GM10248 (cell line): ENCODE data around the gene STK16.
"Not testable (repeated sequence)": the region's sequence is repeated elsewhere in the genome, so short reads cannot be mapped to it uniquely, and the experiment has no call there.

Source experiments
- CTCF ChIA-PET: fragments of 300-600 bp; sonication (Branson Sonifier 250); formaldehyde crosslinking; extraction: SDS; loops from one replicate; lab custom pipeline; 2021; ENCODE audit warnings: antibody characterized with exemption; lab: Yijun Ruan, JAX
- POLR2A ChIA-PET: fragments of 350-650 bp; sonication (Branson Sonifier 250); formaldehyde crosslinking; extraction: SDS; loops from one replicate; lab custom pipeline; 2020; ENCODE audit warnings: antibody characterized with exemption; lab: Yijun Ruan, JAX
- DNase-seq: peaks from one replicate; pipeline ENCODE4 v3.0.0; 2012; ENCODE audit errors: extremely low spot score
- TF ChIP-seq, protein P1 (sequence below): IDR thresholded peaks from 2 replicates; pipeline ENCODE4 v1.5.1; 2012; ENCODE audit warnings: mild to moderate bottlenecking, low read depth; ENCODE audit errors: extremely low read depth, missing control alignments, control extremely low read depth

The STK16 gene

DNA sequence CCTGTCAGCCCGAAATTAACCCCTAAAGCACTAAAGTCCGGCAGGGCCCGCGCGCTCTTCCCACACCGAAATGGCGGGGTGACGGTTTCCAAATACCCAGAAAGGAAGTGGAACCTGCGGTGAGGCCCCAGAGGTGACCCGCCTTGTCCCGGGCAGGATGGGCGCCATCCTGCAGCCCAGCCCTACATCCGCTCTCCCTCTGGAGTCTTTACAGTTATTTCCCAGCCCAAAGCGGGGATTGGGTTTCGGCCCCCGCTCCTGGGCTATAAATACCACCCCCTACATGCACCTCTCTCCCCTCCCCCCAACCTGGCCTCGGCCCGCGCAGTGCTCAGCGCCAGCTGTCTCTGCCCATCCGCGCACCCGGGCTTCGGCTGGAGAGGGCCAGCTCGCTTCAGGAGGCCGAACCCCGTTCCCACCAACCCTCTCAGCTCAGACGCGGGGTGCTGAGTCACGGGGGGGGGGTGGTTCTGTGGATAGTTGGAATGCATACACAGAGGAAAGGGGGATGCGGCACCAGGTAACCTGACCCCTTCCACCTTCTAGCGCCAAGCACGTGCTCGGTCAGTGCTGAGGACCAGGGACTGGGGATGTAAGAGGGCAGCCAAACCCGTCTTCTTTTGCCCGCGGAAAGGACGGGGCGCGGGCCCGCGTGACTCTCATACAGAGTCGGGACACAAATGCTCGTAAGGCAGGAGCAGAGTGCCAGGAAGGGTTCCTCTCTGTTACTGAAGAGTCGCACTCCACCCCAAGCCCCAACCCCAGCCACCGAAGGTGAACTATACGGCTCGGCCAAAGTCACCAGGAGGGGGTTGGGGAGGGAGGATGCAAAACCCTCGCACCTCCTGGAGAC, 7.8 kb downstream of the STK16 start, which contains the start of gene TUBA4B:
Gene TUBA4B (plus strand): TSS at position 344 of the 853 bp plus-strand sequence. CDS start 165 bp downstream, at position 509.
- POLR2A ChIA-PET = interaction anchor here (0.5 to 2.8 kb wide), 19 partner anchors 8 to 513 kb away, joined by 3 to 16 read pairs (median 5); partner anchors contain the start of genes GLB1L, STK16 and ZFAND2B
- CTCF ChIA-PET = interaction anchor here (0.8 to 10.2 kb wide), 12 partner anchors 8 to 135 kb away, joined by 3 to 116 read pairs (median 4); partner anchors contain the start of genes ANKZF1, ATG9A, DNAJB2 and DNPEP
- DNase-seq = peak; percentile 50

DNA sequence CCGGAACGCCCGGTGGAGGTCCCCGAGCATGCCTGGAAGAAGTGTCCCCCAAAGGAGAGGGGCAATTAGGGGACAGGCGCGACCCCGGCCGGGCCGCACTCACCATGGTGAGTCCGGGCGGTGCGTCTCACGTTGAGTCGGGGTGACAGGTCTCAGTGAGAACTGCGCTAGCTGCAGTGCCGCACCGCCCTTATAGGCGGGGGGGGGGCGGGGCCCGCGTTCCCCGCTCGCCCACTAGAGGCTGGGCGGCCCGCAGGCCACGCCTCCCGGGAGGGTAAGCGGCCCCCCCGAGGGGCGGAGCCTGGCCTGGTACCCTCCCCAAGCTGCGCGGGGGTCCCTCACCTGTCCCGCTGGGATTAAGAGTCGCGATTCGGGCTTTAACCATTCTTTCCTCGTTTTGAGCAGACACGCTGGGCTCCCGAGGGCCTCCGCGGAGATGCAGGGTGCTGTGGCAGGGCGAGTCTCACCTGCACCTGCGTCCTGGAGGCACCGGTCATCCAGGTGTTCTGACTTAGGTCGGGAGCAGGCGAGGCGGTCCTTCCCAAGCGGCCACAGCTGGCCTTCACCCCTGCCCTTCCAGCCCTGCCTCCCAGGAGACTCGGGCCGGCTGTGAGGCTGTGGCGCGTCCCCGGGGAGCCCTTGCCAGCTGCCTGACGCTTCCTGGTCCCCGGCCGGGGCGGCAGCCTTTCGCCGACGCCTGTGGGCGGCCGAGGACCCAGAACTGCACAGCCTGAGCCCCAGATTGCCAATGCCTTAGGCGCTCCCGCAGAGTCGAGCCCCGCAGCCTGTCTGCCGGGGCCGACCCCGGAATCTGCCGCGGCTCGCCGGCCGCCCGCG, 8.7 kb downstream of the STK16 start, which contains the start of gene TUBA4A:
Gene TUBA4A (minus strand): TSS at position 166 of the 837 bp plus-strand sequence. CDS start 60 bp downstream, at position 106.
- TF ChIP-seq, protein P1, sequence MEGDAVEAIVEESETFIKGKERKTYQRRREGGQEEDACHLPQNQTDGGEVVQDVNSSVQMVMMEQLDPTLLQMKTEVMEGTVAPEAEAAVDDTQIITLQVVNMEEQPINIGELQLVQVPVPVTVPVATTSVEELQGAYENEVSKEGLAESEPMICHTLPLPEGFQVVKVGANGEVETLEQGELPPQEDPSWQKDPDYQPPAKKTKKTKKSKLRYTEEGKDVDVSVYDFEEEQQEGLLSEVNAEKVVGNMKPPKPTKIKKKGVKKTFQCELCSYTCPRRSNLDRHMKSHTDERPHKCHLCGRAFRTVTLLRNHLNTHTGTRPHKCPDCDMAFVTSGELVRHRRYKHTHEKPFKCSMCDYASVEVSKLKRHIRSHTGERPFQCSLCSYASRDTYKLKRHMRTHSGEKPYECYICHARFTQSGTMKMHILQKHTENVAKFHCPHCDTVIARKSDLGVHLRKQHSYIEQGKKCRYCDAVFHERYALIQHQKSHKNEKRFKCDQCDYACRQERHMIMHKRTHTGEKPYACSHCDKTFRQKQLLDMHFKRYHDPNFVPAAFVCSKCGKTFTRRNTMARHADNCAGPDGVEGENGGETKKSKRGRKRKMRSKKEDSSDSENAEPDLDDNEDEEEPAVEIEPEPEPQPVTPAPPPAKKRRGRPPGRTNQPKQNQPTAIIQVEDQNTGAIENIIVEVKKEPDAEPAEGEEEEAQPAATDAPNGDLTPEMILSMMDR = no peak
- CTCF ChIA-PET = interaction anchor here (0.8 to 10.2 kb wide), 13 partner anchors 8 to 276 kb away, joined by 3 to 116 read pairs (median 4); partner anchors contain the start of genes ANKZF1, ATG9A, GLB1L and STK16
- DNase-seq = peak; percentile 98
- POLR2A ChIA-PET = interaction anchor here (0.6 to 2.8 kb wide), 10 partner anchors 9 to 648 kb away, joined by 3 to 19 read pairs (median 6); partner anchors contain the start of genes DNAJB2, GLB1L, STK16 and ZFAND2B

More for the DNA sequence above, 7.8 kb downstream of the STK16 start, which contains the start of gene TUBA4B:
- TF ChIP-seq, protein P1 = no peak

DNA sequence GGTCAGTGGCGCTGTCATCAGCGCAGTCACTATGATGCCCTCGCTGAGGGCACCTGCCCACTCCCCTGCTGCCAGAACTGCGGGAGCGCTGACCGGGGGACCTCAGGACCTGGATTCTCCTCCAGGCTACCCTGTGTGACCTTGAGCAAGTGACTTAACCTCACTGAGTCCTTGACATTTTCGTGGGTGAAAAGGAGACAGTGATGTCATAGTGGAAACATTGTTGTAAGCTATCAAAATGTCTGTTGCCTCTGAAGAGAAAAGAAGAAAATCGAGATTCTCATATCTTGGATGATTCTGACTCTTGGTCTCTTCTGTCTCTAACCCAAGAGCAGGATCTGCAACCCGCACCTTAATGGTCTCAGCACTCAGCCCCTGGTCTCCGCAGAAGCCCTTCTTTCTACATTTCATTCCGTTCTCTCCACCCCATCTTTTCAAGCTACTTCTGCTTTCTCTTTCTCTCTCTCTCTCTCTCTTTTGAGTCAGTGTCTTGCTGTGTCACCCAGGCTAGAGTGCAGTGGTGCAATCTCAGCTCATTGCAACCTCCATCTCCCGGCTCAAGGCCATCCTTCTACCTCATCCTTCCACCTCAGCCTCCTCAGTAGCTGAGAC, 9.4 kb downstream of the STK16 start:
- TF ChIP-seq, protein P1 = no peak
- peak; percentile 57 for DNase-seq
- POLR2A ChIA-PET = interaction anchor here (0.7 to 2.8 kb wide), 7 partner anchors 9 to 47 kb away, joined by 3 to 19 read pairs (median 13); partner anchors contain the start of genes DNAJB2, GLB1L, STK16 and ZFAND2B
- CTCF ChIA-PET = interaction anchor here (0.8 to 10.2 kb wide), 14 partner anchors 9 to 275 kb away, joined by 3 to 116 read pairs (median 4); partner anchors contain the start of genes GLB1L and STK16

DNA sequence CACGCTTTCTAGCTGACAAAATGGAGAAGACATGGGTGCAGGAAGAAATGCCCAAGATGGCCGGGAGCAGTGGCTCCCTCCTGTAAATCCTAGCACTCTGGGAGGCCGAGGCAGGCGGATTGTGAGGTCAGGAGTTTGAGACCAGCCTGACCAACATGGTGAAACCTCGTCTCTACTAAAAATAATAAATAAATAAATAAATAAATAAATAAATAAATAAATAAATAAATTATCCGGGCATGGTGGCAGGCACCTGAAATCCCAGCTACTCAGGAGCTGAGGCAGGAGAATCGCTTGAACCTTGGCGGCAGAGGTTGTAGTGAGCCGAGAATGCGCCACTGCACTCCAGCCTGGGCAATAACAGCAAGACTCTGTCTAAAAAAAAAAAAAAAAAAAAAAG, 13.7 kb downstream of the STK16 start:
- CTCF ChIA-PET = interaction anchor here (0.8 to 12.8 kb wide), 5 partner anchors 8 to 99 kb away, joined by 3 to 114 read pairs (median 6); partner anchors contain the start of gene DNAJB2
- DNase-seq, POLR2A ChIA-PET: not testable (repeated sequence)

DNA sequence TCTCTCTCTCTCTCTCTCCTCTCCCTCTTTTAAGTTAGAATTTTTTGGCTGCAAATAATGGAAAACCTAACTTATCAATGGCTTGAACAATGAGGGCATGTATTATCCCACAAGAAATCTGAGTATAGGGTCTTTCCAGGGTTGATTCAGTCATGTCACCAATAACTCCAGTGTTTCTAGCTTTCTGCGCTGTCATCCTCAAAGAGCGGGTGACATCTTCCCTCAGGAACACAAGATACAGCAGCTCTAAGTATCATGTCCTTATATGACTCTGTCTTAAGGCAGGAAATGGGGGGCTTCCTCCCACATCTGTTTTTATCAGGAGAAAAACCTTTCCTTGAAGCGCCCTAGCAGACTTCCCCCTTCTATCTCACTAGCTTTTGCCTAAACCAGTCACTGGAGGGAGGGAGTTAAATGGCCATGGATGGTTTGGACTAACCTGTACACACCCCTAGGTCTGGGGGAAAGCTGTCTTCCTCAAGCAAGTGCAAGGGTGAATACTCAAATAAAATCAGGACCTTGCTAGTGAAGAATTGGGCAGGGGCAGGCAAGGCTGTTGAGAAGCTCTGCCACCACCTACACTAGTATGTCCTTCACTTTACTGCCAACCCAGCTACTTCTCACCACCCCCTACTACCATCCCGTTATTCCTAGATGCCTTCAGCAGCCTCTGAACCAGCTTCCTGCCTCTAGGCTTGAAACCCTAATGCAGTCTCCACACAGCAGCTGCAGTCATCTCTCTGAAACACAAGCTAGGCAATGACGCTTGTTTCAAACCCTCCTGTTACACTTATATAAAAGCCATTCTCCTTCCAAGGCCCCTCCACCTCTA, 16.0 kb downstream of the STK16 start:
- ChIA-PET POLR2A (interaction anchor here (0.8 to 1.9 kb wide), 2 partner anchors 11 to 18 kb away, joined by 3 to 6 read pairs; partner anchors contain the start of gene DNAJB2), CTCF (interaction anchor here (0.9 to 12.8 kb wide), 14 partner anchors 9 to 157 kb away, joined by 3 to 114 read pairs (median 4); partner anchors contain the start of gene DNAJB2)
- no peak for DNase-seq
- TF ChIP-seq, protein P1 = no peak
